ENCODE results near the gene P3H3.

DNA sequence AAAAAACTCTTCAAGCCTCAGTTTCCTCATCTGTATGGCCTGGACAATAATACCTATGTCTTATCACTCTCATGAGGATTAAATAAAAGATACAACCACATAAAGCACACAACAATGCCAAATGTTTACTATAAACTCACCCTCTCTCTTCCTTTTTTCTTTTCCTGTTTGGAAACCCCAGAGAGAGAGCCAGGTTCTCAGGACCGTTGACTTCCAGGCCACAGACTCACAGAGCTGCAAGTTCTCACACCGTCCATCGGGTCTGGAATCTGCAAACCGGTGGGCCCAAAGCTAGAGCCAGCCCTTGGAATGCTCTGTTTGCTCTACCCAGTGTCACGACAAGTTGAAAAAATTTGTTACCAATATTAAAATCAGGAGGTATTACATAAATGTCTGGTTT is 43.4 kb upstream of the P3H3 start:
- no peak for TF ChIP-seq RAD21 (IDR thresholded peaks at IDR 0.05; ENCODE audit: low read depth)
- TF ChIP-seq EGR1 (IDR thresholded peaks at IDR 0.05), result no peak
- no peak for TF ChIP-seq FOXM1 (IDR thresholded peaks at IDR 0.05; ENCODE audit: borderline replicate concordance, low read depth)
